SK-N-SH (cell line): Measurements from ENCODE around the gene CYP26B1. TPM values are rescaled to one million over a fixed set of nuclear protein-coding genes. Genes with fewer than 3 reads are reported as not detected.

Source experiments
- CTCF ChIA-PET: fragments of 300-600, 350-600 bp; formaldehyde crosslinking; extraction: SDS; loops from one replicate; lab custom pipeline; 2021; lab: Yijun Ruan, JAX
- POLR2A ChIA-PET: fragments of 350-600 bp; sonication (Branson Sonifier 250); formaldehyde crosslinking; extraction: SDS; loops from one replicate; lab custom pipeline; 2020; ENCODE audit warnings: antibody characterized with exemption, inconsistent platforms; lab: Yijun Ruan, JAX
- DNase-seq: peaks from one replicate; pipeline ENCODE4 v3.0.0; 2012
- H2AFZ ChIP-seq: fragments of 200-600 bp; sonication (generic); 2 replicates; pipeline ENCODE4 v1.8.1; 2016; ENCODE audit warnings: antibody characterized with exemption, mild to moderate bottlenecking, low read depth
- H3F3A ChIP-seq: fragments of 200-600 bp; sonication (generic); replicated peaks from 2 replicates; pipeline ENCODE3; 2016; ENCODE audit warnings: antibody characterized with exemption, mild to moderate bottlenecking; ENCODE audit not compliant: insufficient read depth
- H3K27ac ChIP-seq, 2 experiments: fragments of 200-500 bp in 1 of 2; fragments of 200-600 bp in 1 of 2; sonication (Bioruptor generic) in 1 of 2; sonication (generic), shearing (Covaris generic) in 1 of 2; 2 replicates each; pipeline versions ENCODE4 v1.5.1 to v1.6.1; 2014 to 2016; ENCODE audit warnings: low read depth in 2 of 2, inconsistent platforms in 1 of 2, low read length in 1 of 2, mild to moderate bottlenecking in 1 of 2, mixed read lengths in 1 of 2
- H3K27me3 ChIP-seq: fragments of 200-600 bp; sonication (generic), shearing (Covaris generic); 2 replicates; pipeline ENCODE4 v1.6.1; 2016; ENCODE audit warnings: mixed run types; ENCODE audit not compliant: insufficient read depth
- H3K36me3 ChIP-seq, 2 experiments: fragments of 200-500 bp in 1 of 2; fragments of 200-600 bp in 1 of 2; sonication (Bioruptor generic) in 1 of 2; sonication (generic) in 1 of 2; replicated peaks in 1 of 2; 2 replicates each; pipeline versions ENCODE3 to v1.5.1; 2014 to 2016; ENCODE audit warnings: low read length in 1 of 2, mild to moderate bottlenecking in 1 of 2; ENCODE audit not compliant: insufficient read depth in 2 of 2, control insufficient read depth in 1 of 2
- H3K4me1 ChIP-seq, 2 experiments: fragments of 200-500 bp in 1 of 2; fragments of 200-600 bp in 1 of 2; sonication (Bioruptor generic) in 1 of 2; sonication (generic), shearing (Covaris generic) in 1 of 2; 2 replicates each; pipeline versions ENCODE4 v1.5.1 to v1.6.1; 2014 to 2016; ENCODE audit warnings: low read depth in 1 of 2, low read length in 1 of 2, mixed run types in 1 of 2; ENCODE audit not compliant: insufficient read depth in 2 of 2, control insufficient read depth in 1 of 2
- H3K4me2 ChIP-seq: fragments of 200-600 bp; sonication (generic), shearing (Covaris generic); 2 replicates; pipeline ENCODE4 v1.6.1; 2017; ENCODE audit warnings: mixed run types
- H3K4me3 ChIP-seq, 2 experiments: fragments of 200-500 bp in 1 of 2; fragments of 200-600 bp in 1 of 2; sonication (Bioruptor generic) in 1 of 2; sonication (generic), shearing (Covaris generic) in 1 of 2; 2 replicates each; pipeline versions ENCODE4 v1.5.1 to v1.8.1; 2014 to 2016; ENCODE audit warnings: low read depth in 2 of 2, inconsistent platforms in 1 of 2, low read length in 1 of 2, mild to moderate bottlenecking in 1 of 2, mixed read lengths in 1 of 2, moderate library complexity in 1 of 2
- H3K79me2 ChIP-seq: fragments of 200-600 bp; sonication (generic); 2 replicates; pipeline ENCODE4 v1.8.1; 2017; ENCODE audit warnings: mild to moderate bottlenecking; ENCODE audit not compliant: insufficient read depth
- H3K9ac ChIP-seq: fragments of 200-600 bp; sonication (generic); 2 replicates; pipeline ENCODE4 v1.6.1; 2017; ENCODE audit warnings: mixed run types
- H3K9me2 ChIP-seq: fragments of 200-600 bp; sonication (generic); 2 replicates; pipeline ENCODE4 v1.6.1; 2017; ENCODE audit warnings: mixed run types
- H3K9me3 ChIP-seq: fragments of 200-600 bp; sonication (generic); 2 replicates; pipeline ENCODE4 v1.6.1; 2017; ENCODE audit warnings: mixed run types, mild to moderate bottlenecking, moderate library complexity
- H4K20me1 ChIP-seq: fragments of 200-600 bp; sonication (generic); 2 replicates; pipeline ENCODE4 v1.6.1; 2017; ENCODE audit warnings: mild to moderate bottlenecking, mixed run types; ENCODE audit not compliant: insufficient read depth
- EP300 ChIP-seq, 2 experiments: IDR thresholded peaks; 2 replicates each; pipeline versions ENCODE4 v1.4.0 to v1.6.1; 2012; ENCODE audit warnings: borderline replicate concordance in 1 of 2, low read depth in 1 of 2, low read length in 1 of 2
- GABPA ChIP-seq: IDR thresholded peaks from 2 replicates; pipeline ENCODE4 v1.4.0; 2012; ENCODE audit warnings: low read depth, mild to moderate bottlenecking
- GATA2 ChIP-seq: sonication (generic); formaldehyde crosslinking; IDR thresholded peaks from 2 replicates; pipeline ENCODE4 v1.5.0; 2020; ENCODE audit warnings: mild to moderate bottlenecking, missing genetic modification reagents
- MEF2A ChIP-seq: IDR thresholded peaks from 2 replicates; pipeline ENCODE4 v1.4.0; 2012; ENCODE audit warnings: low read depth, borderline replicate concordance
- NRF1 ChIP-seq: IDR thresholded peaks from 2 replicates; pipeline ENCODE4 v1.6.1; 2012; ENCODE audit warnings: low read depth, mild to moderate bottlenecking, low read length
- RAD21 ChIP-seq: IDR thresholded peaks from 2 replicates; pipeline ENCODE4 v1.6.1; 2012; ENCODE audit warnings: mild to moderate bottlenecking, low read length
- RCOR1 ChIP-seq: fragments of 150-350 bp; IDR thresholded peaks from 2 replicates; pipeline ENCODE4 v1.6.1; 2017; ENCODE audit warnings: antibody characterized with exemption, low read length
- RXRA ChIP-seq: IDR thresholded peaks from 2 replicates; pipeline ENCODE4 v1.4.0; 2012; ENCODE audit warnings: low read depth, mild to moderate bottlenecking, borderline replicate concordance
- WGBS: methylation state at CpG from one replicate; pipeline ENCODE4 v1.1.6; 2017; ENCODE audit warnings: low lambda C conversion rate; 5-methylcytosine and 5-hydroxymethylcytosine counted together
- polyA plus RNA-seq, 3 experiments: library from polyadenylated mRNA; depleted of rRNA; stranded (reverse); fragments of >200 nt; gene quantifications; 2 replicates each; pipeline ENCODE4 v1.2.3, GENCODE V29; 2012
- TF ChIP-seq, protein P1 (sequence below): IDR thresholded peaks from 2 replicates; pipeline ENCODE4 v1.6.1; 2012; ENCODE audit warnings: mild to moderate bottlenecking, low read depth, low read length, moderate library complexity
- TF ChIP-seq, protein P2 (sequence below): fragments of 150-350 bp; IDR thresholded peaks from 2 replicates; pipeline ENCODE4 v1.6.1; 2016; ENCODE audit warnings: mild to moderate bottlenecking, low read depth, low read length
- TF ChIP-seq, protein P3 (sequence below): IDR thresholded peaks from 2 replicates; pipeline ENCODE4 v1.4.0; 2012; ENCODE audit warnings: low read depth, borderline replicate concordance

Gene CYP26B1
- polyA plus RNA-seq, 1 of the 3 experiments (the other 2 are of a cell fraction) = 0.33 TPM

GRCh38 chr2:72106978-72107377 is 40.7 kb downstream of the CYP26B1 start:
- WGBS = 42% methylated on average over 4 of the region's 4 CpGs
- CTCF ChIA-PET = no interaction called here

DNA sequence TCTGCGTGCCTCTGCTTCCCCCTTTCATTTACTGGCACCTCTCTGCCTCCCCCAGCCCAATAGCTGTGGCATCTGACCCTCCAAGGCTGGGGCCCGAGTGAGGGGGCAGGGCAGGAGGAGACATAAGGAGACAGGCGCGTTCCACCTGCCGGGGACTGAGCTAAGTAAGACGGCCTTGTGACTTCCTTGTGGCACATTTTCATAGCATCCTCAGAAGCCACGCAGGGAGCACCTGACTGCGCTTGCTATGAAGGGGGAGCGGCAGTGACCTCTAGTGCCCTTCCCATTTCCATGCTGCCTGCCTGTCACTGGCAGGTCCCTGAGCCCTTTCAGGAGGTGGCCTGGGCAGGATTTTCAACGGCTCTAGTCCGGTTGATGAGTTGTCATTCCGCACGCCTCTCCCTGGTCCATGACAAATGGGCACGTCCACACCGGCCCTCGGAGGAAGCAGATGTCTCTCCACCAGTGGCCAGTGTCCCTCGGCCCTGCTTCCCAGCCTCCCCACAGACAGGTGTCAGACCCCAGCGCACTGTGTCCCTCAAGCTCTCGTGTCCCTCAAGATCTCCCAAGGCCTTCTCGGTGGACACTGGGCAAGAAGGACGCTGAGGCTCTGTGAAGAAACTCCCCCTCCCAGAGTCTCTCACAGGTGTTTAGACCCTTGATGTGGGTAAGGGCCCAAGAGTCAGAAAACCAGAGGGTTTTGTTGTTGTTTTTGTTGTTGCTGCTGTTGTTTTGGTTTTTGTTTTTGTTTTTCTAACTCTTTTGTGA is 42.7 kb downstream of the CYP26B1 start:
- CTCF ChIA-PET = interaction anchor here (0.9 kb wide), 1 partner anchor 169 kb away, joined by 3 read pairs; no protein-coding TSS in a partner anchor

More at GRCh38 chr2:72106978-72107377, 40.7 kb downstream of the CYP26B1 start:
- Histone ChIP-seq H3K9me2 (no peaks in the 10 kb centered on the region), H3K4me3 (no peak overlapping the region), H3K9me3 (no peaks in the 10 kb centered on the region), H3K79me2 (no peaks in the 10 kb centered on the region), H3K4me1 (no peaks in the 10 kb centered on the region), H3K27ac (no peak overlapping the region), H3K4me2 (no peak overlapping the region), H3K36me3 (no peaks in the 10 kb centered on the region), H3K27me3 (peaks cover 12% of the 10 kb centered on the region; the same call in 1 of the 2 replicates), H4K20me1 (no peaks in the 10 kb centered on the region), H3F3A (no peaks in the 10 kb centered on the region), H2AFZ (no peak overlapping the region), H3K9ac (no peak overlapping the region)
- DNase-seq = no peak
- POLR2A ChIA-PET = no interaction called here
- TF ChIP-seq GATA2 (CRISPR knock-in tag) = no peak
- TF ChIP-seq, protein P1, sequence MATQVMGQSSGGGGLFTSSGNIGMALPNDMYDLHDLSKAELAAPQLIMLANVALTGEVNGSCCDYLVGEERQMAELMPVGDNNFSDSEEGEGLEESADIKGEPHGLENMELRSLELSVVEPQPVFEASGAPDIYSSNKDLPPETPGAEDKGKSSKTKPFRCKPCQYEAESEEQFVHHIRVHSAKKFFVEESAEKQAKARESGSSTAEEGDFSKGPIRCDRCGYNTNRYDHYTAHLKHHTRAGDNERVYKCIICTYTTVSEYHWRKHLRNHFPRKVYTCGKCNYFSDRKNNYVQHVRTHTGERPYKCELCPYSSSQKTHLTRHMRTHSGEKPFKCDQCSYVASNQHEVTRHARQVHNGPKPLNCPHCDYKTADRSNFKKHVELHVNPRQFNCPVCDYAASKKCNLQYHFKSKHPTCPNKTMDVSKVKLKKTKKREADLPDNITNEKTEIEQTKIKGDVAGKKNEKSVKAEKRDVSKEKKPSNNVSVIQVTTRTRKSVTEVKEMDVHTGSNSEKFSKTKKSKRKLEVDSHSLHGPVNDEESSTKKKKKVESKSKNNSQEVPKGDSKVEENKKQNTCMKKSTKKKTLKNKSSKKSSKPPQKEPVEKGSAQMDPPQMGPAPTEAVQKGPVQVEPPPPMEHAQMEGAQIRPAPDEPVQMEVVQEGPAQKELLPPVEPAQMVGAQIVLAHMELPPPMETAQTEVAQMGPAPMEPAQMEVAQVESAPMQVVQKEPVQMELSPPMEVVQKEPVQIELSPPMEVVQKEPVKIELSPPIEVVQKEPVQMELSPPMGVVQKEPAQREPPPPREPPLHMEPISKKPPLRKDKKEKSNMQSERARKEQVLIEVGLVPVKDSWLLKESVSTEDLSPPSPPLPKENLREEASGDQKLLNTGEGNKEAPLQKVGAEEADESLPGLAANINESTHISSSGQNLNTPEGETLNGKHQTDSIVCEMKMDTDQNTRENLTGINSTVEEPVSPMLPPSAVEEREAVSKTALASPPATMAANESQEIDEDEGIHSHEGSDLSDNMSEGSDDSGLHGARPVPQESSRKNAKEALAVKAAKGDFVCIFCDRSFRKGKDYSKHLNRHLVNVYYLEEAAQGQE = no peak
- TF ChIP-seq EP300 (IDR thresholded peaks at IDR 0.05; ENCODE audit: borderline replicate concordance in 1 of 2, low read depth in 1 of 2, low read length in 1 of 2) = no peak

More for the DNA sequence above, 42.7 kb downstream of the CYP26B1 start:
- Histone ChIP-seq H3K4me2 (no peak overlapping the region), H3K9me2 (no peaks in the 10 kb centered on the region), H3K27me3 (peaks cover 12% of the 10 kb centered on the region; the same call in 1 of the 2 replicates), H3K4me3 (no peak overlapping the region), H3K9ac (no peak overlapping the region), H3K9me3 (no peaks in the 10 kb centered on the region), H4K20me1 (no peaks in the 10 kb centered on the region), H3K36me3 (no peaks in the 10 kb centered on the region), H3K27ac (no peak overlapping the region), H2AFZ (no peak overlapping the region), H3K79me2 (no peaks in the 10 kb centered on the region), H3K4me1 (no peaks in the 10 kb centered on the region), H3F3A (no peaks in the 10 kb centered on the region)
- DNase-seq = no peak
- WGBS = 62% methylated on average over 17 of the region's 21 CpGs
- TF ChIP-seq, protein P2, sequence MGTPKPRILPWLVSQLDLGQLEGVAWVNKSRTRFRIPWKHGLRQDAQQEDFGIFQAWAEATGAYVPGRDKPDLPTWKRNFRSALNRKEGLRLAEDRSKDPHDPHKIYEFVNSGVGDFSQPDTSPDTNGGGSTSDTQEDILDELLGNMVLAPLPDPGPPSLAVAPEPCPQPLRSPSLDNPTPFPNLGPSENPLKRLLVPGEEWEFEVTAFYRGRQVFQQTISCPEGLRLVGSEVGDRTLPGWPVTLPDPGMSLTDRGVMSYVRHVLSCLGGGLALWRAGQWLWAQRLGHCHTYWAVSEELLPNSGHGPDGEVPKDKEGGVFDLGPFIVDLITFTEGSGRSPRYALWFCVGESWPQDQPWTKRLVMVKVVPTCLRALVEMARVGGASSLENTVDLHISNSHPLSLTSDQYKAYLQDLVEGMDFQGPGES = no peak
- TF ChIP-seq MEF2A = no peak
- no peak for TF ChIP-seq RAD21
- TF ChIP-seq, protein P3, sequence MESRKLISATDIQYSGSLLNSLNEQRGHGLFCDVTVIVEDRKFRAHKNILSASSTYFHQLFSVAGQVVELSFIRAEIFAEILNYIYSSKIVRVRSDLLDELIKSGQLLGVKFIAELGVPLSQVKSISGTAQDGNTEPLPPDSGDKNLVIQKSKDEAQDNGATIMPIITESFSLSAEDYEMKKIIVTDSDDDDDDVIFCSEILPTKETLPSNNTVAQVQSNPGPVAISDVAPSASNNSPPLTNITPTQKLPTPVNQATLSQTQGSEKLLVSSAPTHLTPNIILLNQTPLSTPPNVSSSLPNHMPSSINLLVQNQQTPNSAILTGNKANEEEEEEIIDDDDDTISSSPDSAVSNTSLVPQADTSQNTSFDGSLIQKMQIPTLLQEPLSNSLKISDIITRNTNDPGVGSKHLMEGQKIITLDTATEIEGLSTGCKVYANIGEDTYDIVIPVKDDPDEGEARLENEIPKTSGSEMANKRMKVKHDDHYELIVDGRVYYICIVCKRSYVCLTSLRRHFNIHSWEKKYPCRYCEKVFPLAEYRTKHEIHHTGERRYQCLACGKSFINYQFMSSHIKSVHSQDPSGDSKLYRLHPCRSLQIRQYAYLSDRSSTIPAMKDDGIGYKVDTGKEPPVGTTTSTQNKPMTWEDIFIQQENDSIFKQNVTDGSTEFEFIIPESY = no peak
- no peak for TF ChIP-seq RCOR1
- no peak for TF ChIP-seq NRF1
- no peak for TF ChIP-seq GABPA
- TF ChIP-seq RXRA = no peak
- POLR2A ChIA-PET = no interaction called here
